GM21367 (cell line): ENCODE measurements around the gene DIRAS1.

Source experiments
- ATAC-seq: cut with Tn5 transposase; IDR thresholded peaks from one replicate; pipeline ENCODE4 v1.9.1; 2021; ENCODE audit not compliant: unreplicated experiment

DIRAS1 gene

GRCh38 chr19:2728783-2729387 is 7.7 kb upstream of the DIRAS1 start:
- ATAC-seq = no peak

- no peak for ATAC-seq
Observed at GRCh38 chr19:2727640-2727944, 6.4 kb upstream of the DIRAS1 start.

GRCh38 chr19:2726904-2727639 is 5.9 kb upstream of the DIRAS1 start:
- ATAC-seq = no peak

- no peak for ATAC-seq
Observed at GRCh38 chr19:2726160-2726855, 5.1 kb upstream of the DIRAS1 start.

- ATAC-seq = no peak
Observed at GRCh38 chr19:2724148-2724557, 3.0 kb upstream of the DIRAS1 start.

GRCh38 chr19:2723747-2724146 is 2.6 kb upstream of the DIRAS1 start:
- no peak for ATAC-seq

GRCh38 chr19:2723345-2723715 is 2.2 kb upstream of the DIRAS1 start:
- ATAC-seq = no peak

GRCh38 chr19:2722541-2723344 is 1.6 kb upstream of the DIRAS1 start:
- ATAC-seq = no peak

- ATAC-seq = no peak
Observed at GRCh38 chr19:2721570-2722540, 683 bp upstream of the DIRAS1 start.

GRCh38 chr19:2719920-2720776 is 1.0 kb downstream of the DIRAS1 start:
- ATAC-seq = no peak

GRCh38 chr19:2719232-2719735 is 1.9 kb downstream of the DIRAS1 start:
- no peak for ATAC-seq

GRCh38 chr19:2717638-2718541 is 3.3 kb downstream of the DIRAS1 start:
- ATAC-seq = no peak

GRCh38 chr19:2716722-2717637 is 4.2 kb downstream of the DIRAS1 start:
- no peak for ATAC-seq

GRCh38 chr19:2716275-2716650 is 4.9 kb downstream of the DIRAS1 start:
- ATAC-seq = no peak

GRCh38 chr19:2715470-2716274 is 5.5 kb downstream of the DIRAS1 start:
- ATAC-seq = no peak

- ATAC-seq = no peak
Observed at GRCh38 chr19:2714531-2715269, 6.5 kb downstream of the DIRAS1 start.
